ENCODE results near the gene CTIF. TPM values are rescaled to one million over a fixed set of nuclear protein-coding genes. Genes with fewer than 3 reads are reported as not detected.
A peak's percentile ranks its signal among the peaks of the same experiment; 100 is the strongest.

Gene CTIF
- polyA plus RNA-seq, 4 donors: 8.1 to 22.6 (median 11.3) TPM

GRCh38 chr18:48770243-48770642, 231.4 kb downstream of the CTIF start:
- Histone ChIP-seq H3K27me3 (ENCODE audit: control insufficient read depth in 3 of 3, insufficient read depth in 3 of 3, low read length in 3 of 3) (no peaks in the 10 kb centered on the region), H3K9me3 (ENCODE audit: control insufficient read depth in 2 of 2, insufficient read depth in 1 of 2, low read depth in 1 of 2, low read length in 1 of 2) (no peaks in the 10 kb centered on the region), H3K4me1 (ENCODE audit: control insufficient read depth in 3 of 3, insufficient read depth in 2 of 3, low read depth in 1 of 3, low read length in 2 of 3) (peaks cover 0 to 20% (median 0%) of the 10 kb centered on the region in 3 donors), H3K36me3 (ENCODE audit: control insufficient read depth in 3 of 3, insufficient read depth in 2 of 3, low read depth in 1 of 3, low read length in 3 of 3) (peaks cover 0 to 61% (median 2%) of the 10 kb centered on the region in 3 donors), H3K4me3 (ENCODE audit: low read depth in 1 of 3, low read length in 3 of 3) (no peak overlapping the region), H3K27ac (ENCODE audit: low read depth in 1 of 3, low read length in 2 of 3) (no peak overlapping the region)
- WGBS, 3 donors: 94 to 95% (median 95%) methylated on average over 8 of the region's 8 CpGs
- DNase-seq (no peak), FAIRE-seq (no peak)

GRCh38 chr18:48771641-48772375, 233.0 kb downstream of the CTIF start:
- peaks cover 0 to 65% (median 2%) of the 10 kb centered on the region in 3 donors for H3K36me3 ChIP-seq (ENCODE audit: control insufficient read depth in 3 of 3, insufficient read depth in 2 of 3, low read depth in 1 of 3, low read length in 3 of 3)
- DNase-seq: no peak
- WGBS, 3 donors: 74 to 89% (median 81%) methylated on average over 22 of the region's 22 CpGs
- H3K4me1 ChIP-seq (ENCODE audit: control insufficient read depth in 3 of 3, insufficient read depth in 2 of 3, low read depth in 1 of 3, low read length in 2 of 3): peaks cover 0 to 25% (median 0%) of the 10 kb centered on the region in 3 donors
- no peaks in the 10 kb centered on the region for H3K27me3 ChIP-seq (ENCODE audit: control insufficient read depth in 3 of 3, insufficient read depth in 3 of 3, low read length in 3 of 3)
- FAIRE-seq: no peak
- H3K27ac ChIP-seq (ENCODE audit: low read depth in 1 of 3, low read length in 2 of 3): no peak overlapping the region
- no peaks in the 10 kb centered on the region for H3K9me3 ChIP-seq (ENCODE audit: control insufficient read depth in 2 of 2, insufficient read depth in 1 of 2, low read depth in 1 of 2, low read length in 1 of 2)
- no peak overlapping the region for H3K4me3 ChIP-seq (ENCODE audit: low read depth in 1 of 3, low read length in 3 of 3)

DNA sequence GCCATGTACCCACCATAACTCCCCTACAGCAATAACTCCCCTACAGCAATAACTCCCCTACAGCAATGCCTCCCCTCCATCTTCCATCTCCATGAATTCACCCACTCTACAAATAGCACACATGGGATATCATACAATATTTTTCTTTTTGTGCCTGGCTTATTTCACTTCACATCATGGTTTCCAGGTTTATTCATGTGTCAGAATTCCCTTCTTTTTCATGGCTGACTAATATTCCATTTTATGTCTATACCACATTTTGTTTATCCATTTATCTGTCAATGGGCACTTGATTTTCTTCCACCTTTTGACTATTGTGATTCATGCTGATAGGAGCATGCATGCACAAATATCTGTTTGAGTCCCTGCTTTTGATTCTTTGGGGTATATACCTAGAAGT, 233.6 kb downstream of the CTIF start:
- H3K4me1 ChIP-seq (ENCODE audit: control insufficient read depth in 3 of 3, insufficient read depth in 2 of 3, low read depth in 1 of 3, low read length in 2 of 3): peaks cover 0 to 25% (median 0%) of the 10 kb centered on the region in 3 donors
- no peak overlapping the region for H3K27ac ChIP-seq (ENCODE audit: low read depth in 1 of 3, low read length in 2 of 3)
- FAIRE-seq: no peak

DNA sequence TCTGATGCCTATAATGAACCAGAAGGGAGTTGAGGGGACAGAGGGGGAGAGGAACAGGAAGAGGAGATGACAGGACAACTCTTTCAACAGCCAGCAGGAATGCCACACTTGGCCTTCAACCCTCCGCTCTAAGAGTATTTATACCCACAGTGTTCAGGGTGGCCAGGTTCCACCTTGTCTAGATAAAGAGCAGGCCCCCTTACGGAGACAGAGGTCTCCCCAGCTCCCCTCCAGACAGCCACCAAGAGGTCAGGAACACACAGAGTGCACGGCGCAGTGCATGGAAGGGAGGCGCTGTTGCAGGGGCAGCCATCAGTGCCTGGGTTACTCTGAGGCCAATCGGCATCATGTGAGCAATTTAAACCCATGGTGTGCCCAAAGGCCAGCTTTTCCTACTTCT, 235.0 kb downstream of the CTIF start:
- no peak overlapping the region for H3K4me3 ChIP-seq (ENCODE audit: low read depth in 1 of 3, low read length in 3 of 3)
- H3K9me3 ChIP-seq (ENCODE audit: control insufficient read depth in 2 of 2, insufficient read depth in 1 of 2, low read depth in 1 of 2, low read length in 1 of 2): no peaks in the 10 kb centered on the region
- H3K4me1 ChIP-seq (ENCODE audit: control insufficient read depth in 3 of 3, insufficient read depth in 2 of 3, low read depth in 1 of 3, low read length in 2 of 3): peaks cover 0 to 30% (median 0%) of the 10 kb centered on the region in 3 donors
- FAIRE-seq: no peak
- WGBS, 3 donors: 94 to 98% (median 95%) methylated on average over 6 of the region's 6 CpGs
- no peak for DNase-seq
- H3K27me3 ChIP-seq (ENCODE audit: control insufficient read depth in 3 of 3, insufficient read depth in 3 of 3, low read length in 3 of 3): no peaks in the 10 kb centered on the region
- peaks cover 0 to 61% (median 2%) of the 10 kb centered on the region in 3 donors for H3K36me3 ChIP-seq (ENCODE audit: control insufficient read depth in 3 of 3, insufficient read depth in 2 of 3, low read depth in 1 of 3, low read length in 3 of 3)
- no peak overlapping the region for H3K27ac ChIP-seq (ENCODE audit: low read depth in 1 of 3, low read length in 2 of 3)

More for the DNA sequence above, 233.6 kb downstream of the CTIF start:
- H3K36me3 ChIP-seq (ENCODE audit: control insufficient read depth in 3 of 3, insufficient read depth in 2 of 3, low read depth in 1 of 3, low read length in 3 of 3): peaks cover 0 to 60% (median 2%) of the 10 kb centered on the region in 3 donors
- H3K9me3 ChIP-seq (ENCODE audit: control insufficient read depth in 2 of 2, insufficient read depth in 1 of 2, low read depth in 1 of 2, low read length in 1 of 2): no peaks in the 10 kb centered on the region
- no peak for DNase-seq
- no peak overlapping the region for H3K4me3 ChIP-seq (ENCODE audit: low read depth in 1 of 3, low read length in 3 of 3)
- H3K27me3 ChIP-seq (ENCODE audit: control insufficient read depth in 3 of 3, insufficient read depth in 3 of 3, low read length in 3 of 3): no peaks in the 10 kb centered on the region

DNA sequence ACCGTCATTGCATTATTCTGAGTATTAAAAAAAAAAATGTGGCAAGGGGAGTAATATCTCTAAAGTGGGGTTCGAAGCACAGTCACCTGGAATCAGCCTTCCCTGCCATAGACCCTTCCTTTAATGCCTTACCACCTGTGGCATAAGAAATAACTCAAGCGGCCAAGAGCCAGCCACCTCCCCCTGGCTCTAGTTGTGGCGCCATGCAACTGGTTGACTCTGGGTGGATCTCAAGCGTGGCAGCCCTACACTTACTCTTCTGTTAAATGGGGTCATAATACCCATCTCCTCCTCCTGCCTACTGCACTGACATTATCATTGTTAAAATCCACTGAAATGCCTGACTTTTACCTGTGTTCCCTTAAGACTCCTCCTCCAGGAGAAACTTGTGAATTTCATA, 236.1 kb downstream of the CTIF start:
- 88 to 96% (median 95%) methylated on average over 5 of the region's 5 CpGs for WGBS, 3 donors
- peaks cover 0 to 62% (median 2%) of the 10 kb centered on the region in 3 donors for H3K36me3 ChIP-seq (ENCODE audit: control insufficient read depth in 3 of 3, insufficient read depth in 2 of 3, low read depth in 1 of 3, low read length in 3 of 3)
- no peaks in the 10 kb centered on the region for H3K9me3 ChIP-seq (ENCODE audit: control insufficient read depth in 2 of 2, insufficient read depth in 1 of 2, low read depth in 1 of 2, low read length in 1 of 2)
- FAIRE-seq (no peak), DNase-seq (no peak)
- no peak overlapping the region for H3K27ac ChIP-seq (ENCODE audit: low read depth in 1 of 3, low read length in 2 of 3)
- peaks cover 0 to 41% (median 0%) of the 10 kb centered on the region in 3 donors for H3K4me1 ChIP-seq (ENCODE audit: control insufficient read depth in 3 of 3, insufficient read depth in 2 of 3, low read depth in 1 of 3, low read length in 2 of 3)
- H3K27me3 ChIP-seq (ENCODE audit: control insufficient read depth in 3 of 3, insufficient read depth in 3 of 3, low read length in 3 of 3): no peaks in the 10 kb centered on the region
- no peak overlapping the region for H3K4me3 ChIP-seq (ENCODE audit: low read depth in 1 of 3, low read length in 3 of 3)

DNA sequence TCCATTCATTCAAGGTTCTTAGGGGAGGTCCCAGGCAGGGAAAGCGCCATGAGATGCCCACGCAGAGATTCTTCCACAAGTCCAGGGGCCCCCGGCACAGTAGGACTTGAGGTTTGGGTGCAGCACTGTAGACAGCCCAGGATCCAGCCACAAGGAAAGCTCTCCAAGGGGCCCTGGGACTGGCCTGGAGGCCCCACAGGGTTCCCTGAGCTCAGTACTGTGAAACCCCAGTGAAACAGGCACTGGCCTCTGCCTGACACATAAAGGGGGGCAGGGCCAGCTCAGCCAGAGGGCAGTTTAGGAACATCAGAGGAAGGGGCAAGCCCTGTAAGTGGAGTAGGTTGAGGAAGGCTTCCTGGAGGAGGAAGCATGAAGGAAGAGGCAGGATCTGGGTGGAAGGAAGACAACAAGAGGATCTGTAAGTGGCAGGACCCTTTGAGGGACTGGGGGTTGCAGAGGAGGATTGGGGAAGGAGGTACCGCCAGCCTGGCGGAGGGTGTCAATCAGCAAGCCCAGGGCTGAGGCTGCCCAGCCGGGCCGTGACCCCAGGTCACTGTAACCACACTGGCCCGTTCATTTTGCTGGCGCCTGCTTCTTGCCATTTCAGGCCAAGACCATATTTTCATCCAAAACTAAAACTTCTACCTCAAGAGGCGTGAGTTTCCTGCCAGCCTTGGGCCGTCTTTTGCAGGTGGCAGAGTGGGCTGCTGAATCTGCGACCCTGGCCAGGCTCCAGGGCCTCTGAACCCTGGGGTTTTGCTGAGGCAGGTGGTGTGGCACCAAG, 236.7 kb downstream of the CTIF start:
- no peak overlapping the region for H3K27ac ChIP-seq (ENCODE audit: low read depth in 1 of 3, low read length in 2 of 3)
- H3K27me3 ChIP-seq (ENCODE audit: control insufficient read depth in 3 of 3, insufficient read depth in 3 of 3, low read length in 3 of 3): no peaks in the 10 kb centered on the region
- FAIRE-seq: no peak
- H3K9me3 ChIP-seq (ENCODE audit: control insufficient read depth in 2 of 2, insufficient read depth in 1 of 2, low read depth in 1 of 2, low read length in 1 of 2): no peaks in the 10 kb centered on the region
- peaks cover 0 to 56% (median 0%) of the 10 kb centered on the region in 3 donors for H3K36me3 ChIP-seq (ENCODE audit: control insufficient read depth in 3 of 3, insufficient read depth in 2 of 3, low read depth in 1 of 3, low read length in 3 of 3)
- peaks cover 0 to 47% (median 0%) of the 10 kb centered on the region in 3 donors for H3K4me1 ChIP-seq (ENCODE audit: control insufficient read depth in 3 of 3, insufficient read depth in 2 of 3, low read depth in 1 of 3, low read length in 2 of 3)
- DNase-seq: no peak
- no peak overlapping the region for H3K4me3 ChIP-seq (ENCODE audit: low read depth in 1 of 3, low read length in 3 of 3)
- 86 to 89% (median 88%) methylated on average over 11 to 12 of the region's 12 CpGs for WGBS, 3 donors

GRCh38 chr18:48776156-48776555, 237.3 kb downstream of the CTIF start:
- no peak for DNase-seq
- H3K36me3 ChIP-seq (ENCODE audit: control insufficient read depth in 3 of 3, insufficient read depth in 2 of 3, low read depth in 1 of 3, low read length in 3 of 3): peaks cover 0 to 50% (median 0%) of the 10 kb centered on the region in 3 donors
- no peaks in the 10 kb centered on the region for H3K9me3 ChIP-seq (ENCODE audit: control insufficient read depth in 2 of 2, insufficient read depth in 1 of 2, low read depth in 1 of 2, low read length in 1 of 2)
- FAIRE-seq: no peak
- 87 to 97% (median 90%) methylated on average over 5 of the region's 5 CpGs for WGBS, 3 donors
- no peak overlapping the region for H3K27ac ChIP-seq (ENCODE audit: low read depth in 1 of 3, low read length in 2 of 3)
- H3K4me1 ChIP-seq (ENCODE audit: control insufficient read depth in 3 of 3, insufficient read depth in 2 of 3, low read depth in 1 of 3, low read length in 2 of 3): peaks cover 0 to 53% (median 0%) of the 10 kb centered on the region in 3 donors
- H3K27me3 ChIP-seq (ENCODE audit: control insufficient read depth in 3 of 3, insufficient read depth in 3 of 3, low read length in 3 of 3): no peaks in the 10 kb centered on the region
- H3K4me3 ChIP-seq (ENCODE audit: low read depth in 1 of 3, low read length in 3 of 3): no peak overlapping the region

GRCh38 chr18:48776641-48777025, 237.8 kb downstream of the CTIF start:
- DNase-seq (no peak), FAIRE-seq (no peak)
- Histone ChIP-seq H3K4me1 (ENCODE audit: control insufficient read depth in 3 of 3, insufficient read depth in 2 of 3, low read depth in 1 of 3, low read length in 2 of 3) (peaks cover 0 to 58% (median 0%) of the 10 kb centered on the region in 3 donors), H3K9me3 (ENCODE audit: control insufficient read depth in 2 of 2, insufficient read depth in 1 of 2, low read depth in 1 of 2, low read length in 1 of 2) (no peaks in the 10 kb centered on the region), H3K27me3 (ENCODE audit: control insufficient read depth in 3 of 3, insufficient read depth in 3 of 3, low read length in 3 of 3) (no peaks in the 10 kb centered on the region), H3K27ac (ENCODE audit: low read depth in 1 of 3, low read length in 2 of 3) (peak overlapping the region in 1 of 3 donors; percentile 97), H3K36me3 (ENCODE audit: control insufficient read depth in 3 of 3, insufficient read depth in 2 of 3, low read depth in 1 of 3, low read length in 3 of 3) (peaks cover 0 to 45% (median 0%) of the 10 kb centered on the region in 3 donors), H3K4me3 (ENCODE audit: low read depth in 1 of 3, low read length in 3 of 3) (no peak overlapping the region)
- whole genome bisulfite sequencing, 3 donors: 79 to 85% (median 81%) methylated on average over 6 of the region's 6 CpGs

Measured in small intestine (tissue), 7 donors.